ENCODE measurements around the gene NCEH1.

Gene NCEH1

DNA sequence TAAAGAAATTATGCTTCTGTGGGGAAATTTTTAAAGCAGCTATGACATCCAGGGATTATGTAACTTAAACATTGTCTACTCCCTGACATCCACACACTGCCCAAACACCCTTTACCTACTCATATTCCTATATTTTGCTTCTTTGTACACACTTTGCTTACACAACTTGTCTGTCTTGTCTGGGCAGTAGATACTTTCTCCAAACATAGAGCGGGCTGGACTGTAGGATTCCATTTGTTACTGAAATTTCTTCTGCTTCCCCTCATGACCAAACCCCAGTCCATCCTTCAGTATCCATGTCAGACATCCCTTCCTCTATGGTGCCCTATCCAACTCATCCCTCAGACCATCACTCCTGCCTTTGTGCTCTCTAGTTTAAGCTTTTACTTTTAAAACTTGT is 19.9 kb downstream of the NCEH1 start:
- no peak for FAIRE-seq
- no peak for DNase-seq (ENCODE audit: insufficient read length)
- TF ChIP-seq POLR2A (IDR thresholded peaks at IDR 0.05; ENCODE audit: low read depth, low read length) (no peak), TAF1 (IDR thresholded peaks at IDR 0.05; ENCODE audit: borderline replicate concordance, low read depth, low read length) (no peak), POLR2AphosphoS5 (IDR thresholded peaks at IDR 0.05; ENCODE audit: low read depth, low read length) (no peak)

GRCh38 chr3:172688588-172688987 is 22.3 kb downstream of the NCEH1 start:
- TF ChIP-seq TAF1 (IDR thresholded peaks at IDR 0.05; ENCODE audit: borderline replicate concordance, low read depth, low read length) (no peak), POLR2A (IDR thresholded peaks at IDR 0.05; ENCODE audit: low read depth, low read length) (no peak), POLR2AphosphoS5 (IDR thresholded peaks at IDR 0.05; ENCODE audit: low read depth, low read length) (no peak)
- no peak for FAIRE-seq
- no peak for DNase-seq (ENCODE audit: insufficient read length)

DNA sequence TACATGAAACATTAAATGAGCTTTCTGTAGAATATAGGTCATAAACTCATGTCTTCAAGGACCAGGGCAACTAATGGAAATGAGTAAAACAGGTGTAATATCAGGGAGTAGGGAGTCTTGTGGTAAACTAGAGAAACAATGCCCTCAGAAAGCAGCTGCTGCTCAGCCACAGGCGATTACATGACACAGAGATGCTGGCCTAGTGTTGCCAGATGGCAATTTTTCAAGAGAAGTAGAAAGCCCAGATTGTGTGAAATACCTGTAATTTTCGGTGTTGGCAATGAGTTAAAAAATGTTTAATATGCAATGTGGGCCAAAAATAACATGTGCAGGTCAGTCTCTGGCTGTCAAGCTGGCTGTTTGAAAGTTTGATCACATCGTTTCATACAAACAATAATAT is 23.4 kb downstream of the NCEH1 start:
- TF ChIP-seq POLR2A (IDR thresholded peaks at IDR 0.05; ENCODE audit: low read depth, low read length), result no peak
- no peak for TF ChIP-seq TAF1 (IDR thresholded peaks at IDR 0.05; ENCODE audit: borderline replicate concordance, low read depth, low read length)
- no peak for TF ChIP-seq POLR2AphosphoS5 (IDR thresholded peaks at IDR 0.05; ENCODE audit: low read depth, low read length)
- FAIRE-seq (no peak), DNase-seq (ENCODE audit: insufficient read length) (no peak)

- FAIRE-seq, result no peak
- no peak for TF ChIP-seq TAF1 (IDR thresholded peaks at IDR 0.05; ENCODE audit: borderline replicate concordance, low read depth, low read length)
- TF ChIP-seq POLR2AphosphoS5 (IDR thresholded peaks at IDR 0.05; ENCODE audit: low read depth, low read length), result no peak
- no peak for TF ChIP-seq POLR2A (IDR thresholded peaks at IDR 0.05; ENCODE audit: low read depth, low read length)
- no peak for DNase-seq (ENCODE audit: insufficient read length)
Observed at GRCh38 chr3:172685331-172686214, 25.3 kb downstream of the NCEH1 start.

DNA sequence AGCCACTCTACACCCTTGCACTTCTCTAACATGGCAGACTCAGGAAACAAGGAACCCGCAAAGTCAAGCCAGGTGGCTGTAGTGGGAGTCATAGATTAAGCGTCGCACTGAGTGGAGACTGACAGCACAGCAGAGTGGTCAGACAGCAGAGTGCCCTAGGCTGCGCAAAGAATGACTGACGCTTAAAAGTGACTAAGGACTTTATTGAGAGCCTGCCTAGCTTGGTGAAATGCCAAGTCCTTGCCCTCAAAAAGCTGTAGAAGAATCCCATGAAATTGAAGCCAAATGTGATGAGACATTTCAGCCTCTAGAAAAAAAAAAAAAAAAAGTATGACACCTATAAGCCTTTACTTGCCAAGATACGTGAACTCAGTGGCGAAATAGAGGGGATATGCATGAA is 30.2 kb downstream of the NCEH1 start:
- no peak for DNase-seq (ENCODE audit: insufficient read length)
- no peak for FAIRE-seq
- TF ChIP-seq POLR2AphosphoS5 (IDR thresholded peaks at IDR 0.05; ENCODE audit: low read depth, low read length) (no peak), TAF1 (IDR thresholded peaks at IDR 0.05; ENCODE audit: borderline replicate concordance, low read depth, low read length) (no peak), POLR2A (IDR thresholded peaks at IDR 0.05; ENCODE audit: low read depth, low read length) (no peak)

- FAIRE-seq (no peak), DNase-seq (ENCODE audit: insufficient read length) (no peak)
- TF ChIP-seq POLR2AphosphoS5 (IDR thresholded peaks at IDR 0.05; ENCODE audit: low read depth, low read length) (no peak), POLR2A (IDR thresholded peaks at IDR 0.05; ENCODE audit: low read depth, low read length) (no peak), TAF1 (IDR thresholded peaks at IDR 0.05; ENCODE audit: borderline replicate concordance, low read depth, low read length) (no peak)
Observed at GRCh38 chr3:172679599-172679998, 31.3 kb downstream of the NCEH1 start.

DNA sequence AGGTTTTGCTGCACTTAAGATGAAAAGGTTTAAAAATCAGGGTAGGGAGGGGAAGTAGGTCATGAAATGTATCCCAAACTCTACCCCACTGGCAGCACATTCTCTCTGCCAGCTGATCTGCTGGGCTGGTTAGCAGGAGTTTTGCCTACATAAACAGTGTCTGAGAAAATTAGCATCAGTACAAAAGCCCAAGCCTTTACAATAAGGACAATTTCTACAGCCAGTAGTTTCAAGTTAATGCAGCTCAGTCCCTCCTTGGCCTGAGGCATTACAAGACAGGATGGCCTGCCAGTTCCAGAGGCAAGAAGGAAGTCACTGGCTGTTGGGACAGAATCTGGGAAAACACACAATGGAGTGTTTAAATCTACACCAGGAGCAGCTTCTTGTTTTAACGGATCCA is 32.8 kb downstream of the NCEH1 start:
- FAIRE-seq, result no peak
- DNase-seq (ENCODE audit: insufficient read length), result no peak
- TF ChIP-seq TAF1 (IDR thresholded peaks at IDR 0.05; ENCODE audit: borderline replicate concordance, low read depth, low read length) (no peak), POLR2A (IDR thresholded peaks at IDR 0.05; ENCODE audit: low read depth, low read length) (no peak), POLR2AphosphoS5 (IDR thresholded peaks at IDR 0.05; ENCODE audit: low read depth, low read length) (no peak)

- DNase-seq (ENCODE audit: insufficient read length), result no peak
- FAIRE-seq, result no peak
- no peak for TF ChIP-seq POLR2A (IDR thresholded peaks at IDR 0.05; ENCODE audit: low read depth, low read length)
- no peak for TF ChIP-seq POLR2AphosphoS5 (IDR thresholded peaks at IDR 0.05; ENCODE audit: low read depth, low read length)
- TF ChIP-seq TAF1 (IDR thresholded peaks at IDR 0.05; ENCODE audit: borderline replicate concordance, low read depth, low read length), result no peak
Observed at GRCh38 chr3:172676196-172676922, 34.5 kb downstream of the NCEH1 start.

- FAIRE-seq, result peak; percentile 83
- DNase-seq (ENCODE audit: insufficient read length), result no peak
- TF ChIP-seq POLR2AphosphoS5 (IDR thresholded peaks at IDR 0.05; ENCODE audit: low read depth, low read length), result no peak
- TF ChIP-seq POLR2A (IDR thresholded peaks at IDR 0.05; ENCODE audit: low read depth, low read length), result no peak
- TF ChIP-seq TAF1 (IDR thresholded peaks at IDR 0.05; ENCODE audit: borderline replicate concordance, low read depth, low read length), result no peak
Observed at GRCh38 chr3:172675441-172676193, 35.2 kb downstream of the NCEH1 start.

DNA sequence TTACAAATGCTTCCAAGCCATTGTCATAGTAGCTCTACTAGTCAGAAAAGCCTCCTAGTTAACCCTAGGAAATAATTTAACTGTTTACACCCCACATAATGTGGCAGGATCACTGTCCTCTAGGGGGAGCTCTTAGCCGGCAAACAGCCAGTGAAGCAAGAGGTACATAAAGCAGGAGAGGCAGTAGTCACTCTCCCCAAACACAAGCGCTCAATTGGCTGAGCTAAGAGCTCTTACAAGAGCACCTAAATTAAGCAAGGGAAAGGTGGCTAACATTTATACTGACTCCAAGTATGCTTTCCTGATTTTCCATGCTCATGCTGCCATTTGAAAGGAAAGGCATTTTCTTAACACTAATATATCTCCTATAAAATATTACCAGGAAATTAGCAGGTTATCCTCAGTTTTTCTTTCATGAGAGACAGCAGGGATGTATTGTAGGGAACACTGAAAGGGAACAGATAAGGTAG is 37.6 kb downstream of the NCEH1 start:
- no peak for TF ChIP-seq POLR2AphosphoS5 (IDR thresholded peaks at IDR 0.05; ENCODE audit: low read depth, low read length)
- TF ChIP-seq TAF1 (IDR thresholded peaks at IDR 0.05; ENCODE audit: borderline replicate concordance, low read depth, low read length), result no peak
- TF ChIP-seq POLR2A (IDR thresholded peaks at IDR 0.05; ENCODE audit: low read depth, low read length), result no peak
- DNase-seq (ENCODE audit: insufficient read length) (no peak), FAIRE-seq (peak; percentile 61)

DNA sequence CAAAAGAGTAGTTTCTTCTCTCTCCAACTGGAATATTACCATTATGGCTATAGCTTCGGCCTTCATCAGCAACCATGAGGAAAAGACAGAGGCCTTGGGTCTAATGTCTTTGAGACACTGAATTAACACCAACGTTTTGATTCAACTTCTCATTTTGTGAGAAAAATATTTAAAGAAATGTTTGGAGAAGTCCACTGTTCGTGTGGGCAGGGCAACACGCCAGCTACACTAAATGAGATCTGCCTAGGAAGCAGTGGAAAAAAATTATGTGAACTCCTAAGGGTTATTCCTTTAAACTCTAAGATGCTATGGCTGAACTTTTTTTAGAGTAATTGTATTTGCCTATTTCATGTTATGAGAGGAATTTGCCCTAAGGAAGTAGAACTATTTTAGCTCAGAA is 41.8 kb downstream of the NCEH1 start:
- FAIRE-seq (no peak), DNase-seq (ENCODE audit: insufficient read length) (no peak)
- TF ChIP-seq POLR2A (IDR thresholded peaks at IDR 0.05; ENCODE audit: low read depth, low read length), result no peak
- TF ChIP-seq TAF1 (IDR thresholded peaks at IDR 0.05; ENCODE audit: borderline replicate concordance, low read depth, low read length), result no peak
- TF ChIP-seq POLR2AphosphoS5 (IDR thresholded peaks at IDR 0.05; ENCODE audit: low read depth, low read length), result no peak

Measured in GM12892 (cell line).